Endometrial microvascular endothelial cells (primary cell): ENCODE results near the gene CNGA3. TPM values are rescaled to one million over a fixed set of nuclear protein-coding genes. Genes with fewer than 3 reads are reported as not detected.

Source experiments
- total RNA-seq: library from RNA; depleted of rRNA; stranded (reverse); fragments of >200 nt; gene quantifications from one replicate; pipeline ENCODE4 v1.2.3, GENCODE V29; 2015; ENCODE audit errors: inconsistent ontology term

Gene CNGA3
- total RNA-seq, 1 donor from 2014 or later: not detected

Other genes starting within 250 kb of the CNGA3 start
- gene INPP4A, start 98.4 kb downstream of the CNGA3 start, total RNA-seq: 25.3 TPM